Kidney (tissue), 14 donors: ENCODE measurements around the gene MYO16. TPM values are rescaled to one million over a fixed set of nuclear protein-coding genes. Genes with fewer than 3 reads are reported as not detected.

Experiments used
- DNase-seq, 5 donors: peaks; one replicate each; pipeline ENCODE4 v3.0.0-alpha.2; 2013 to 2020
- FAIRE-seq: peaks from 2 replicates; lab custom pipeline; 2012; peaks lifted over from hg19 to GRCh38; lab: Jason Lieb, UNC
- H3K27ac ChIP-seq, 2 donors: one replicate each; pipeline ENCODE4 v1.7.0; 2013; ENCODE audit warnings: low read depth in 2 of 2, low read length in 2 of 2, inconsistent platforms in 1 of 2
- H3K27me3 ChIP-seq: one replicate; pipeline ENCODE4 v1.7.1; 2013; ENCODE audit warnings: low read length, inconsistent platforms; ENCODE audit not compliant: control insufficient read depth, insufficient read depth
- H3K36me3 ChIP-seq, 3 donors: one replicate each; pipeline versions ENCODE4 v1.7.0 to v1.7.1; 2013; ENCODE audit warnings: low read length in 3 of 3, control low read depth in 1 of 3, inconsistent platforms in 1 of 3; ENCODE audit not compliant: insufficient read depth in 3 of 3, control insufficient read depth in 2 of 3
- H3K4me1 ChIP-seq, 3 donors: one replicate each; pipeline versions ENCODE4 v1.7.0 to v1.7.1; 2013; ENCODE audit warnings: low read length in 3 of 3, inconsistent platforms in 1 of 3, low read depth in 1 of 3; ENCODE audit not compliant: control insufficient read depth in 2 of 3, insufficient read depth in 2 of 3
- H3K4me3 ChIP-seq, 3 donors: one replicate each; pipeline versions ENCODE4 v1.7.0 to v1.8.1; 2013; ENCODE audit warnings: low read length in 3 of 3, control low read depth in 1 of 3, inconsistent platforms in 1 of 3
- H3K9ac ChIP-seq, 3 donors: one replicate each; pipeline versions ENCODE4 v1.7.0 to v1.7.1; 2013; ENCODE audit warnings: low read length in 3 of 3, control low read depth in 1 of 3, inconsistent platforms in 1 of 3
- H3K9me3 ChIP-seq, 3 donors: one replicate each; pipeline versions ENCODE4 v1.7.0 to v1.7.1; 2013; ENCODE audit warnings: low read length in 3 of 3, control low read depth in 1 of 3, inconsistent platforms in 1 of 3; ENCODE audit not compliant: control insufficient read depth in 2 of 3, insufficient read depth in 1 of 3
- intact Hi-C: fragments of 100-400 bp; cut with DNase I; formaldehyde crosslinking; loops from one replicate; pipeline ENCODE4 v1.11.1; 2022
- polyA plus RNA-seq: library from polyadenylated mRNA; stranded (reverse); fragments of 350-450 nt; fragmentation: Illumina TruSeq; extraction: RNeasy Lipid Tissue Mini Kit (QIAGEN cat#74804); gene quantifications from one replicate; pipeline ENCODE4 v1.2.3, GENCODE V29; 2014; ENCODE audit warnings: low read depth, low replicate concordance; ENCODE audit not compliant: insufficient read depth
- total RNA-seq: library from RNA; stranded (reverse); fragmentation: NEBNext Ultra II Directional; extraction: Animal tissue kit (Norgen Biotek cat#: 25700); gene quantifications from one replicate; pipeline ENCODE4 v1.2.1, GENCODE V29; 2021
- TF ChIP-seq, protein P1 (sequence below): IDR thresholded peaks from 3 replicates; pipeline ENCODE4 v1.5.1; 2012; ENCODE audit warnings: mild to moderate bottlenecking, moderate library complexity, borderline replicate concordance; ENCODE audit not compliant: insufficient read depth; ENCODE audit errors: extremely low read depth
- donor health status: control.
- donor health status: control.
- donor health status: control.
- donor health status: control.
- donor health status: control.
- donor health status: DM: yes; HTN: yes; CAD: no.
- donor health status: Normal renal cell carcinoma (clear cell type).

MYO16 gene
- total and polyA plus RNA-seq, 2 donors from 2014 or later: 0.22 to 0.43 TPM

DNA sequence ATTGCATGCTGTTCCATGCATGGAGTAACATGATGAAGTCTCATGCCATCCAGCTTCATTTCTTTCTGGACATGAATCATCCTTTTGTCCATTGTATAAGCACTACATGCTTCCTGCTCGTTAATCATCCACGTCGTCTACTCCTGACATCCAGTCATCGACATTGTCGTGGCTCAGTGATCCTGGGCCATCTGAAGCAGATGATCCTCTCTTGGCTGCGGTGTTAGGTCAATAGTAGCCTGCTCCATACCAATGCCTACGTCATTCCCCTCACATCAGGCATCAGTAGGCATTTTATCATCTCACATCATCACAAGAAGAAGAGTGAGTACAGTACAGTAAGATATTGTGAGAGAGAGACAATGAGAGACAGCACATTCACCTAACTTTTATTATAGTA is 7.9 kb upstream of the MYO16 start:
- Histone ChIP-seq H3K4me3 (no peak overlapping the region), H3K27ac (no peak overlapping the region), H3K27me3 (no peaks in the 10 kb centered on the region), H3K4me1 (no peaks in the 10 kb centered on the region), H3K9ac (no peak overlapping the region), H3K36me3 (no peaks in the 10 kb centered on the region), H3K9me3 (peaks cover 0 to 2% (median 0%) of the 10 kb centered on the region in 3 donors)
- no peak for FAIRE-seq
- DNase-seq: no peak
- intact Hi-C loops: no loop called here
- TF ChIP-seq, protein P1, sequence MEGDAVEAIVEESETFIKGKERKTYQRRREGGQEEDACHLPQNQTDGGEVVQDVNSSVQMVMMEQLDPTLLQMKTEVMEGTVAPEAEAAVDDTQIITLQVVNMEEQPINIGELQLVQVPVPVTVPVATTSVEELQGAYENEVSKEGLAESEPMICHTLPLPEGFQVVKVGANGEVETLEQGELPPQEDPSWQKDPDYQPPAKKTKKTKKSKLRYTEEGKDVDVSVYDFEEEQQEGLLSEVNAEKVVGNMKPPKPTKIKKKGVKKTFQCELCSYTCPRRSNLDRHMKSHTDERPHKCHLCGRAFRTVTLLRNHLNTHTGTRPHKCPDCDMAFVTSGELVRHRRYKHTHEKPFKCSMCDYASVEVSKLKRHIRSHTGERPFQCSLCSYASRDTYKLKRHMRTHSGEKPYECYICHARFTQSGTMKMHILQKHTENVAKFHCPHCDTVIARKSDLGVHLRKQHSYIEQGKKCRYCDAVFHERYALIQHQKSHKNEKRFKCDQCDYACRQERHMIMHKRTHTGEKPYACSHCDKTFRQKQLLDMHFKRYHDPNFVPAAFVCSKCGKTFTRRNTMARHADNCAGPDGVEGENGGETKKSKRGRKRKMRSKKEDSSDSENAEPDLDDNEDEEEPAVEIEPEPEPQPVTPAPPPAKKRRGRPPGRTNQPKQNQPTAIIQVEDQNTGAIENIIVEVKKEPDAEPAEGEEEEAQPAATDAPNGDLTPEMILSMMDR: no peak

DNA sequence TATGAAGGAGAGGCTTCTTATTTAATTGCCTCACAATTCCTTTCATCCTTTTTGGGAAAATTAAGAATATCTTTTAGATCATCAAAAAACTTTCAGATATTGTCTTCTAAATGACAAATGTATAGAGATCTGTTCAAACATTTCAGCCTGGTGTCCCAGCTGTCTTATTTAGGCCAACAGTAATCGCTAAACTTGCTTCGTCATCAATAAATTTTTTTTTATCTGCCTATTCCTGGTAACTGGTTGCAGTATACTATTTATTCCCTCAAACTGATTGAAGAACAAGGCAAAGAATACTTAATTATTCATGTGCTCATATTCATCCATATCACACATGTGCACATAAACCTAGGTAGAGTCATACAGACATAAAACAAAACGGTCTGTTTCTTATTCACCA is 5.3 kb upstream of the MYO16 start:
- Histone ChIP-seq H3K9me3 (peaks cover 0 to 2% (median 0%) of the 10 kb centered on the region in 3 donors), H3K27ac (no peak overlapping the region), H3K27me3 (no peaks in the 10 kb centered on the region), H3K9ac (no peak overlapping the region), H3K4me3 (no peak overlapping the region), H3K36me3 (no peaks in the 10 kb centered on the region), H3K4me1 (no peaks in the 10 kb centered on the region)
- intact Hi-C loops: no loop called here
- TF ChIP-seq, protein P1: no peak
- FAIRE-seq (no peak), DNase-seq (no peak)

GRCh38 chr13:108624979-108625378 is 4.4 kb upstream of the MYO16 start:
- TF ChIP-seq, protein P1: no peak
- no peaks in the 10 kb centered on the region for H3K27me3 ChIP-seq
- no peak overlapping the region for H3K27ac ChIP-seq
- H3K9me3 ChIP-seq: peaks cover 0 to 5% (median 0%) of the 10 kb centered on the region in 3 donors
- H3K36me3 ChIP-seq: no peaks in the 10 kb centered on the region
- no peak for FAIRE-seq
- DNase-seq: no peak
- H3K9ac ChIP-seq: no peak overlapping the region
- intact Hi-C loops: no loop called here
- H3K4me1 ChIP-seq: no peaks in the 10 kb centered on the region
- H3K4me3 ChIP-seq: no peak overlapping the region

DNA sequence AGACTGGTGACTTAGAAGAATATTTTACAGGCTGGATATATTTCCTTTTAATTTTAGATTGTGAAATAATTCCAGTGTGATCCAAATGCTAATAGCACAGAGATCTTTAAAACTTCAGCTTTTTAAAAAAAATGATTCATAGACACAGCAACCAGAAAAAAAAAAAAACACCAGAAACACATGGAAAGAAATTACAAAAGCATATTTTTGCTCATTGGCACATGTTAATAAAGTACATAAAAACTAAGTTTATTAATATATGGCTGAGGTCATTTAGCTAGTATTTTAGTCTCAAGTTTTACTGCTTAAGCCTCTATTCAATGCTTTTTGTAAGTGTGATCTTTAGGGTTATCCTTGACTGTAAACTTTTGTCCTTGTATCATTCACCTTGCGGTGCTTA is 577 bp downstream of the MYO16 start:
- Histone ChIP-seq H3K4me3 (no peak overlapping the region), H3K9me3 (peaks cover 0 to 5% (median 0%) of the 10 kb centered on the region in 3 donors), H3K36me3 (no peaks in the 10 kb centered on the region), H3K4me1 (no peaks in the 10 kb centered on the region), H3K27ac (no peak overlapping the region), H3K27me3 (no peaks in the 10 kb centered on the region), H3K9ac (no peak overlapping the region)
- TF ChIP-seq, protein P1: no peak
- no peak for DNase-seq
- intact Hi-C loops: no loop called here
- no peak for FAIRE-seq
